SK-N-DZ (cell line): ENCODE data around the gene MRAS.
"Not testable (repeated sequence)": the region's sequence is repeated elsewhere in the genome, so short reads cannot be mapped to it uniquely, and the experiment has no call there.

Experiments
- DNase-seq: peaks from one replicate; pipeline ENCODE4 v3.0.0-alpha.2; 2015; ENCODE audit warnings: low spot score

The MRAS gene

GRCh38 chr3:138443521-138444503 lies 95.4 kb downstream of the MRAS start:
- no peak for DNase-seq

GRCh38 chr3:138445236-138445635 lies 96.9 kb downstream of the MRAS start:
- DNase-seq: no peak

- no peak for DNase-seq
Measured at GRCh38 chr3:138445654-138446053, 97.3 kb downstream of the MRAS start.

- DNase-seq: no peak
Measured at GRCh38 chr3:138448631-138449030, 100.3 kb downstream of the MRAS start.

GRCh38 chr3:138449490-138449889 lies 101.1 kb downstream of the MRAS start:
- no peak for DNase-seq

GRCh38 chr3:138450181-138450580 lies 101.8 kb downstream of the MRAS start:
- no peak for DNase-seq

- DNase-seq: no peak
Measured at GRCh38 chr3:138450704-138451424, 102.5 kb downstream of the MRAS start.

GRCh38 chr3:138451595-138452162 lies 103.3 kb downstream of the MRAS start:
- no peak for DNase-seq

GRCh38 chr3:138452436-138452835 lies 104.1 kb downstream of the MRAS start:
- no peak for DNase-seq

- DNase-seq: not testable (repeated sequence)
Measured at GRCh38 chr3:138453940-138454339, 105.6 kb downstream of the MRAS start.
